ENCODE data around the gene THEM4.

Gene THEM4

DNA sequence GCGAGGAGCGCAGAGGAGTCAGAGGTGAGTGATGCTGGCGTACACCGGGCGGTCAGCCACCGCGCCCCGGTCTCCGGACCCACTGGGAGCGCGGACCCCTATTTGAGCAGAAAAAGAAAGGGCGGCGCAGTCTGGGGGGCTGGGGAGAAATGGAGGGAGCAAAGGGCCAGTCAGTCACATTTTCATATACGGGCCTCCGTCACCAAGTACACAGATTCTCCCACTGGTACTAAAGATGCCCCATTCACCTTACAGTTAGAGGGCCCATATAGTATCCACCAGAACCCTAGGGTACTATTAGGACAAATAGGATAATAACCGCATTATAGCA, 70.3 kb downstream of the THEM4 start:
- Mint-ChIP-seq H3K27me3 (ENCODE audit: low read depth) (peaks cover 77% of the 10 kb centered on the region), H3K4me1 (peaks cover 13% of the 10 kb centered on the region), H3K9me3 (peaks cover 3% of the 10 kb centered on the region), H3K36me3 (ENCODE audit: low read depth) (no peaks in the 10 kb centered on the region), H3K27ac (no peak overlapping the region), H3K4me3 (peak overlapping the region; percentile 75 to 78 (median 75))
- TF ChIP-seq, protein P1, sequence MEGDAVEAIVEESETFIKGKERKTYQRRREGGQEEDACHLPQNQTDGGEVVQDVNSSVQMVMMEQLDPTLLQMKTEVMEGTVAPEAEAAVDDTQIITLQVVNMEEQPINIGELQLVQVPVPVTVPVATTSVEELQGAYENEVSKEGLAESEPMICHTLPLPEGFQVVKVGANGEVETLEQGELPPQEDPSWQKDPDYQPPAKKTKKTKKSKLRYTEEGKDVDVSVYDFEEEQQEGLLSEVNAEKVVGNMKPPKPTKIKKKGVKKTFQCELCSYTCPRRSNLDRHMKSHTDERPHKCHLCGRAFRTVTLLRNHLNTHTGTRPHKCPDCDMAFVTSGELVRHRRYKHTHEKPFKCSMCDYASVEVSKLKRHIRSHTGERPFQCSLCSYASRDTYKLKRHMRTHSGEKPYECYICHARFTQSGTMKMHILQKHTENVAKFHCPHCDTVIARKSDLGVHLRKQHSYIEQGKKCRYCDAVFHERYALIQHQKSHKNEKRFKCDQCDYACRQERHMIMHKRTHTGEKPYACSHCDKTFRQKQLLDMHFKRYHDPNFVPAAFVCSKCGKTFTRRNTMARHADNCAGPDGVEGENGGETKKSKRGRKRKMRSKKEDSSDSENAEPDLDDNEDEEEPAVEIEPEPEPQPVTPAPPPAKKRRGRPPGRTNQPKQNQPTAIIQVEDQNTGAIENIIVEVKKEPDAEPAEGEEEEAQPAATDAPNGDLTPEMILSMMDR (IDR thresholded peaks at IDR 0.05; ENCODE audit: unreplicated experiment in 3 of 3), result no peak

DNA sequence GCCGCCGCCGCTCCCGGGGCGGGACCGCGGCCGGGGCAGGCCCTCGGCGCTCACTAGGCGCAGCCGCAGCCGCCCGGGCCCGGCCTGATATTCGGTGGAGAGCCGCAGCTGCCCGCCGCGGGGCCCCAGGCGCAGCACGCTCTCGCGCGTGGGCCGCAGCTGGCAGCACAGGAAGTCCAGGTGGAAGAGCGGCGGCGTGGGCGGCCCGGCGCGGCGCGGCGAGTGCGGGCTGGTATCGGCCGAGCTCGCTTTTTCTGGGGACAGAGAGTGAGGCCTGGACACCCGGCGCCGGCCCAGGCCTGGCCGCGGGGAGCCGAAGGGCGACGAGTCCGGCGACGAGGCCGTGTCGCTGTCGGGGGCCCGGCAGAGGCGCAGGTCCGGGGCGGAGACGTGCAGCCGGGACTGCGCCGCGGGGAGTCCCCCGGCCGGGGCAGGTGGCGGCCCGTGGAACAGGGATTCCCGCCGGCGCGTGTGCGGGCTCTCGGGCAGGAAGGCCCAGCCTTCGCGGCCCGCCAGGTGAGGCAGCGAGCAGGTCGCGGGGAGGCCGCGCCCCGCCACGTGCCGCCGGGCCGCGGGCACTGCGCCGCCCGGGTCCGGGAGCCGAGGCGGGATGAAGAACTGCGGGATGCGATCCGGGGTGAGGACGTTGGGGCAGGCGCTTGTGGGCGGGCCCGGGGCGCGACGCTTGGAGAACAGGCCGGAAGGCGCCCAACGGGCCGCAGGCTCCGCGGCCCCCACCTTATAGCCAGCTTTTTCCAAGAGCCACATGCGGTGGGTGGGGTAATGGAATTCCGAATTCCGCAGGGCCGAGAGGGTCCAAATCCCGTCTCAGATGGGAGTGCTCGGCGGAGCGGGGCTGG, 70.9 kb downstream of the THEM4 start:
- Mint-ChIP-seq H3K9me3 (peaks cover 3% of the 10 kb centered on the region), H3K4me3 (peak overlapping the region; percentile 75 to 78 (median 75)), H3K27me3 (ENCODE audit: low read depth) (peaks cover 76% of the 10 kb centered on the region), H3K36me3 (ENCODE audit: low read depth) (no peaks in the 10 kb centered on the region), H3K27ac (no peak overlapping the region), H3K4me1 (peaks cover 18% of the 10 kb centered on the region)
- TF ChIP-seq, protein P1 (IDR thresholded peaks at IDR 0.05; ENCODE audit: unreplicated experiment in 3 of 3), result no peak

DNA sequence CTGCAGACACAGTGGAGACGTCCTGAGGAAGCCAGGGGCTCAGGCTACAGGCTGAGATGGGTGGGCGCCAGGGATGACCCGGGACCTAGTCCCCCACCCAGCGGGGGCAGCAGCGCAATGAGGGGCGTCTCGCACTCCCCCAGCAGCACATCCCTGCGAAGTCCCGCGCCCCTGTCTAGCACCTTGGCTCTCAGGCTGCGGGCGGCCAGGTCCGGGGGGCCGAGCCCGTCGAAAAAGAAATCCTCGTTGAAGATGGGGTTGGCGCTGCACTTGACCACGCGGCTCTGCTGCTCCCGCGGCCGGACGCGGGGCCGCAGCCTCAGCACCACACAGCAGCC, 71.5 kb downstream of the THEM4 start:
- no peaks in the 10 kb centered on the region for H3K36me3 Mint-ChIP-seq (ENCODE audit: low read depth)

DNA sequence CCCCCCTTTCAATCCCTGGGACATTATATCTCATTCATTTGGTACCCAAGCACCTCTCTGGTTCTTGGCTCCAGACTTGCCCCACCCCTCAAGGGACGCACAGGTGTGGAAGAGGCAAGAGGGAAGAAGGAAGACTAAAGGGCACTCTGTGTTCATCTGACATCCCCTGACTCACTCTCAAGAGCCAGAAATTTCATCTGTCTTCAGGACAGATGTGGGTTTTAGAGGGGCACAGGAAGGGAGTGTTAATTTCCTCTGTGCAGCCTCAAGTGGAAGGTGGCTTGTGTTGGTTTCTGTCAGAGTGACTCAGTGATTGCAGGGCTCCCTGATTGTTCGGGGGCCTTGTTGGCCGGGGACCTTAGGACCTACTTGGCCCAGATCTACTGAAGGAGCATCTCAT, 72.1 kb downstream of the THEM4 start:
- H3K36me3 Mint-ChIP-seq (ENCODE audit: low read depth), result no peaks in the 10 kb centered on the region
- TF ChIP-seq, protein P1 (IDR thresholded peaks at IDR 0.05; ENCODE audit: unreplicated experiment in 3 of 3), result no peak
- peaks cover 25% of the 10 kb centered on the region for H3K4me1 Mint-ChIP-seq
- peaks cover 3% of the 10 kb centered on the region for H3K9me3 Mint-ChIP-seq
- H3K4me3 Mint-ChIP-seq, result peak overlapping the region; percentile 78 to 82 (median 82)
- no peak overlapping the region for H3K27ac Mint-ChIP-seq
- H3K27me3 Mint-ChIP-seq (ENCODE audit: low read depth), result peaks cover 72% of the 10 kb centered on the region

More for the DNA sequence above, 71.5 kb downstream of the THEM4 start:
- H3K9me3 Mint-ChIP-seq, result peaks cover 3% of the 10 kb centered on the region
- peaks cover 78% of the 10 kb centered on the region for H3K27me3 Mint-ChIP-seq (ENCODE audit: low read depth)
- peaks cover 24% of the 10 kb centered on the region for H3K4me1 Mint-ChIP-seq
- H3K4me3 Mint-ChIP-seq, result peak overlapping the region; percentile 78 to 82 (median 82)
- no peak overlapping the region for H3K27ac Mint-ChIP-seq
- TF ChIP-seq, protein P1 (IDR thresholded peaks at IDR 0.05; ENCODE audit: unreplicated experiment in 3 of 3), result no peak

DNA sequence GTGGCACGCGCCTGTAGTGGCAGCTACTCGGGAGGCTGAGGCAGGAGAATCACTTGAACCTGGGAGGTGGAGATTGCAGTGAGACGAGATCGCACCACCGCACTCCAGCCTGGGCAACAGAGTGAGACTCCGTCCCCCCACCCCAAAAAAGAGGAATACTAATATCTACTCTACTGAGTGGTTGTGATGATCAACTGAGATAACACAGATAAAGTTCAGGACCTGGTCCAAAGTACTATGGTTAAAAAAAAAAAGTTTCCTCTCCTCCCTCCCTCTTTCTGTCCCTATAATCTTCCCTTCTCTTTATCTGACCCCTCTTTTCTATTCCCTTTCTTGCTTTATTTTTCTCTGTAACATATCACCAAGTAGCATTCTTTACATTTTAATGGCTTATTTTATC, 73.7 kb downstream of the THEM4 start:
- TF ChIP-seq, protein P1 (IDR thresholded peaks at IDR 0.05; ENCODE audit: unreplicated experiment in 3 of 3), result no peak
- no peaks in the 10 kb centered on the region for H3K36me3 Mint-ChIP-seq (ENCODE audit: low read depth)
- H3K27me3 Mint-ChIP-seq (ENCODE audit: low read depth), result peaks cover 56% of the 10 kb centered on the region
- peaks cover 25% of the 10 kb centered on the region for H3K4me1 Mint-ChIP-seq
- H3K4me3 Mint-ChIP-seq, result no peak overlapping the region
- H3K27ac Mint-ChIP-seq, result no peak overlapping the region
- H3K9me3 Mint-ChIP-seq, result peaks cover 3% of the 10 kb centered on the region

DNA sequence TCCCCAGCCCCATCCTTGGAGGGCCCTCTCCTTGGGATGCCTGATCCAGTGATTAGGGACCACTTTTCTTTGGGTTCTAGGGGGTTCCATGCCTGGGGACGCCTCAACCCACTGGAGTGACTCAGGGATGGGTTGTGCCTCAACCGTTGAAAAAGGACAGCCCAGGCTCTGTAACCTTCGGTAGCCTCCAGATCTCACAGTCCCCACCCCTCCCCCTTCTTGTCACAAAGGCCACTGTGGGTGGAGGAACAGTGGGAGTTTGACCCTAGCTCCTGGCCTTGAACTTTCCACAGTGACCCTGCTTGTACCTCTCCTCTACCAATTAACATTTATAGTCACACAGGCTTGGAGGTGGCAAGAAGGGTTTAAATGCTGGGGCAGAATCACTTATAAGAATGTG, 75.1 kb downstream of the THEM4 start:
- H3K36me3 Mint-ChIP-seq (ENCODE audit: low read depth), result no peaks in the 10 kb centered on the region
- peaks cover 3% of the 10 kb centered on the region for H3K9me3 Mint-ChIP-seq
- no peak overlapping the region for H3K4me3 Mint-ChIP-seq
- TF ChIP-seq, protein P1 (IDR thresholded peaks at IDR 0.05; ENCODE audit: unreplicated experiment in 3 of 3), result no peak
- no peak overlapping the region for H3K27ac Mint-ChIP-seq
- H3K4me1 Mint-ChIP-seq, result peaks cover 32% of the 10 kb centered on the region
- peaks cover 48% of the 10 kb centered on the region for H3K27me3 Mint-ChIP-seq (ENCODE audit: low read depth)

Data from nephron (organoid).